PC-9 (cell line): ENCODE results near the gene PTPRM. TPM values are rescaled to one million over a fixed set of nuclear protein-coding genes. Genes with fewer than 3 reads are reported as not detected.
A peak's percentile ranks its signal among the peaks of the same experiment; 100 is the strongest.

Source experiments
- BruUV-seq: library from RNA; stranded (reverse); fragments of 400-500 nt; replicated peaks from 2 replicates; lab custom pipeline; 2021; lab: Mats Ljungman, UMichigan
- CTCF ChIA-PET: fragments of 300-600 bp; sonication (Branson Sonifier 250); formaldehyde crosslinking; loops from one replicate; lab custom pipeline; 2022; ENCODE audit warnings: antibody characterized with exemption; lab: Charles Lee
- POLR2A ChIA-PET: fragments of 300-600 bp; sonication (Branson Sonifier 250); formaldehyde crosslinking; loops from one replicate; lab custom pipeline; 2022; ENCODE audit warnings: antibody characterized with exemption; ENCODE audit not compliant: unreplicated experiment; lab: Charles Lee
- DNase-seq, 2 experiments: peaks; one replicate each; pipeline versions ENCODE4 v3.0.0 to v3.0.0-alpha.2; 2015 to 2022; ENCODE audit warnings: mixed read lengths in 1 of 2
- H2AFZ ChIP-seq: fragments of 200-600 bp; sonication (generic); 2 replicates; pipeline ENCODE4 v1.8.1; 2017; ENCODE audit warnings: antibody characterized with exemption
- H3F3A ChIP-seq: fragments of 200-600 bp; sonication (generic); 2 replicates; pipeline ENCODE4 v1.8.1; 2017; ENCODE audit warnings: antibody characterized with exemption, mild to moderate bottlenecking, low read depth; ENCODE audit not compliant: insufficient read depth
- H3K27ac ChIP-seq: fragments of 200-600 bp; sonication (generic); 2 replicates; pipeline ENCODE4 v1.6.1; 2016; ENCODE audit warnings: mixed run types
- H3K27me3 ChIP-seq: fragments of 200-600 bp; sonication (generic); 2 replicates; pipeline ENCODE4 v1.6.1; 2016; ENCODE audit warnings: low read depth, mixed run types; ENCODE audit not compliant: insufficient read depth
- H3K36me3 ChIP-seq: fragments of 200-600 bp; sonication (generic); 2 replicates; pipeline ENCODE4 v1.6.1; 2016; ENCODE audit warnings: low read depth, mixed run types
- H3K4me1 ChIP-seq: fragments of 200-600 bp; sonication (generic); replicated peaks from 2 replicates; pipeline ENCODE4 v1.6.1; 2016; ENCODE audit warnings: mixed run types; ENCODE audit not compliant: insufficient read depth
- H3K4me2 ChIP-seq: fragments of 200-600 bp; sonication (generic); 2 replicates; pipeline ENCODE4 v1.6.1; 2017; ENCODE audit warnings: mixed run types
- H3K4me3 ChIP-seq: fragments of 200-600 bp; sonication (generic); 2 replicates; pipeline ENCODE4 v1.6.1; 2016; ENCODE audit warnings: mixed run types
- H3K79me2 ChIP-seq: fragments of 200-600 bp; sonication (generic); 2 replicates; pipeline ENCODE4 v1.6.1; 2017; ENCODE audit warnings: low read depth, mixed run types
- H3K9me2 ChIP-seq: fragments of 200-600 bp; sonication (generic); 2 replicates; pipeline ENCODE4 v1.8.1; 2017; ENCODE audit warnings: mild to moderate bottlenecking; ENCODE audit not compliant: insufficient read depth
- H3K9me3 ChIP-seq: fragments of 200-600 bp; sonication (generic); 2 replicates; pipeline ENCODE4 v1.8.1; 2016; ENCODE audit warnings: low read depth; ENCODE audit not compliant: insufficient read depth
- H4K20me1 ChIP-seq: fragments of 200-600 bp; sonication (generic); 2 replicates; pipeline ENCODE4 v1.8.1; 2017; ENCODE audit not compliant: insufficient read depth
- CTCF ChIP-seq: fragments of 200-600 bp; sonication (generic); conservative IDR thresholded peaks from 2 replicates; pipeline ENCODE4 v1.6.1; 2017; ENCODE audit warnings: mixed run types, antibody characterized with exemption, mild to moderate bottlenecking, moderate library complexity
- EZH2 ChIP-seq: fragments of 200-600 bp; sonication (generic); IDR thresholded peaks from 2 replicates; pipeline ENCODE4 v1.8.0; 2017; ENCODE audit warnings: antibody characterized with exemption, low read depth
- intact Hi-C: fragments of 100-400 bp; cut with micrococcal nuclease; formaldehyde crosslinking; loops from one replicate; pipeline ENCODE4 v1.10.0; 2022; ENCODE audit not compliant: unreplicated experiment
- total RNA-seq: library from RNA; stranded (reverse); gene quantifications from 2 replicates; pipeline ENCODE4 v1.2.3, GENCODE V29; 2021

PTPRM gene
- total RNA-seq, 1 experiment from 2014 or later, result 32.5 TPM

DNA sequence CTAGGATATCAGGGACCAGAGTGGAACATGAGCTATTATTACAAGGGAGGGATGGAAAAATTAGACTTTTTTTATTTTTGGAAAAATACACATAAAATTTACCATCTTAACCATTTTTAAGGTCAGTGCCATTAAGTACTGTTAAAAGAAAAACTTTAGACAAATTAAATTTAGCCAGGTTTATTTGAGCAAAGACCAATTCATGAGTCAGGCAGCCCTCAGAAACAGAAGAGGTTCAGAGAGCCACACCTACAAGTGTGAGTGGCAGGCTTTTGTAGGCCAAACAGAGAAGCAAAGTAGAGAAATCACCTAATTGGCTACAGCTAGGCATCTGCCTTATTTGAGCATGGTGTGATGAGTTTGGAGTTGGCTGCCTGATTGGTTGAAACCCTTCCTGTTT, 740.8 kb downstream of the PTPRM start:
- POLR2A ChIA-PET, result no interaction called here
- Histone ChIP-seq H3K4me3 (no peak overlapping the region), H3F3A (no peaks in the 10 kb centered on the region), H3K27me3 (no peaks in the 10 kb centered on the region), H4K20me1 (no peaks in the 10 kb centered on the region), H3K4me1 (no peaks in the 10 kb centered on the region), H2AFZ (no peak overlapping the region), H3K9me2 (no peaks in the 10 kb centered on the region), H3K36me3 (no peaks in the 10 kb centered on the region), H3K27ac (no peak overlapping the region), H3K9me3 (no peaks in the 10 kb centered on the region), H3K79me2 (no peaks in the 10 kb centered on the region), H3K4me2 (no peak overlapping the region)
- BruUV-seq, result no TSS peak
- CTCF ChIA-PET, result interaction anchor here (0.6 kb wide), 1 partner anchor 492 kb away, joined by 3 read pairs; no protein-coding TSS in a partner anchor
- DNase-seq, result peak in 1 of 2 experiments; percentile 13
- TF ChIP-seq CTCF, result no peak
- no peak for TF ChIP-seq EZH2
- intact Hi-C loops, result no loop called here

- H2AFZ ChIP-seq, result no peak overlapping the region
- TF ChIP-seq CTCF (no peak), EZH2 (no peak)
- DNase-seq, result no peak
- H3K4me3 ChIP-seq, result no peak overlapping the region
- CTCF ChIA-PET, result interaction anchor here (0.7 kb wide), 1 partner anchor 440 kb away, joined by 3 read pairs; no protein-coding TSS in a partner anchor
- H3K9me3 ChIP-seq, result no peaks in the 10 kb centered on the region
- H4K20me1 ChIP-seq, result no peaks in the 10 kb centered on the region
- no peak overlapping the region for H3K4me2 ChIP-seq
- H3K27me3 ChIP-seq, result no peaks in the 10 kb centered on the region
- no TSS peak for BruUV-seq
- H3F3A ChIP-seq, result no peaks in the 10 kb centered on the region
- POLR2A ChIA-PET, result no interaction called here
- no peak overlapping the region for H3K27ac ChIP-seq
- intact Hi-C loops, result no loop called here
- no peaks in the 10 kb centered on the region for H3K9me2 ChIP-seq
- H3K79me2 ChIP-seq, result no peaks in the 10 kb centered on the region
- no peaks in the 10 kb centered on the region for H3K36me3 ChIP-seq
- H3K4me1 ChIP-seq, result no peaks in the 10 kb centered on the region
These were observed 745.9 kb downstream of the PTPRM start for GRCh38 chr18:8313043-8313442.

DNA sequence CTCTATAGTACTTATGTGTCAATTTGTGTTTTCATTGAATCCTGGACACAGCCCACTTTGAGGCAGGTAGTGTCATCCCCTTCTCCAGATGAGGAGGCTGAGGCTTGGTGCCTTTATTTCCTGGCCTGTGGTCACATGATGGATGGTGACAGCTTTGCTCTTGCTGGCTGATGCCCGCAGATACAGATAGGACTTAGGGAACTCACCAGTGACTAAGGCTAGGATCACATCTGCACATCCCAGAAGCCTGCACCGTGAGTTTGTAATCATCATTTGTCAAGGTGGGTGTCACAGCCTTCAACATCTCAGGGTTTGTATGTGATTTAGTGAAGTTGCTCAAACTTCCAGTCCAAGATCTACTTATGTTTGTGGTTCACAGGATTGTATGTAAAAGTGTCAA, 747.0 kb downstream of the PTPRM start:
- H4K20me1 ChIP-seq, result no peaks in the 10 kb centered on the region
- H3K4me3 ChIP-seq, result no peak overlapping the region
- no peaks in the 10 kb centered on the region for H3K9me2 ChIP-seq
- no peaks in the 10 kb centered on the region for H3K36me3 ChIP-seq
- no TSS peak for BruUV-seq
- no peaks in the 10 kb centered on the region for H3K27me3 ChIP-seq
- intact Hi-C loops, result no loop called here
- H3K4me2 ChIP-seq, result no peak overlapping the region
- H3K4me1 ChIP-seq, result no peaks in the 10 kb centered on the region
- CTCF ChIA-PET, result no interaction called here
- TF ChIP-seq EZH2 (no peak), CTCF (no peak)
- no peak overlapping the region for H3K27ac ChIP-seq
- H3F3A ChIP-seq, result no peaks in the 10 kb centered on the region
- no peak for DNase-seq
- no peaks in the 10 kb centered on the region for H3K79me2 ChIP-seq
- H2AFZ ChIP-seq, result no peak overlapping the region
- H3K9me3 ChIP-seq, result no peaks in the 10 kb centered on the region
- POLR2A ChIA-PET, result no interaction called here
